NCI-H526 treated with DMSO at 0.1 percent for 48 hours (cell line): Measurements from ENCODE around the gene DNAH1.
A peak's percentile ranks its signal among the peaks of the same experiment; 100 is the strongest.

ENCODE experiments used
- DNase-seq: peaks from one replicate; lab custom pipeline; 2025; lab: John Stamatoyannopoulos, UW

DNAH1 gene

DNA sequence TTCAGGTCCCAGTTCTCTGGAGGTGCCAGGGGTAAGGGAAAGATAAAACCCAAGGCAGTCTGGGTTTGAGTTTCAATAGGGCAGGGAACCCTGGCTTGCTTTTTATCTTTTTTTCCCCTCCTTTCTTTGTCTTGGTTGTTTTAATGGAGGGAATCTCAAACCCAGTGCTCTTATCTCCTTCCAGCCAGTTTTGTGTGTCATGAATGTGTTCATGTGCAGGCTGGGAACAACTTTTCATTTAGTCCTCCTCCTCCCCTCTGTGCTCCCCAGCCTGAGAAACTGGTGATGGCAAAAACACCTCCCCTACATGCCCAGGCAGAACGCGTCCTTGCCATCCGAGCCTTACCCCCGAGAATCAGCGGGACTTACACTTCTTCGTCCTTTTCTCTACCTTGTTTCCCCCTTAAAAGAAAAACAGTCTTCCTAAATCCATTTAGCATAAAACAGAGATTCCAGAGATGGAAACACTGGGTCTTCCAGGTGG lies 117.9 kb downstream of the DNAH1 start:
- DNase-seq, result no peak

DNA sequence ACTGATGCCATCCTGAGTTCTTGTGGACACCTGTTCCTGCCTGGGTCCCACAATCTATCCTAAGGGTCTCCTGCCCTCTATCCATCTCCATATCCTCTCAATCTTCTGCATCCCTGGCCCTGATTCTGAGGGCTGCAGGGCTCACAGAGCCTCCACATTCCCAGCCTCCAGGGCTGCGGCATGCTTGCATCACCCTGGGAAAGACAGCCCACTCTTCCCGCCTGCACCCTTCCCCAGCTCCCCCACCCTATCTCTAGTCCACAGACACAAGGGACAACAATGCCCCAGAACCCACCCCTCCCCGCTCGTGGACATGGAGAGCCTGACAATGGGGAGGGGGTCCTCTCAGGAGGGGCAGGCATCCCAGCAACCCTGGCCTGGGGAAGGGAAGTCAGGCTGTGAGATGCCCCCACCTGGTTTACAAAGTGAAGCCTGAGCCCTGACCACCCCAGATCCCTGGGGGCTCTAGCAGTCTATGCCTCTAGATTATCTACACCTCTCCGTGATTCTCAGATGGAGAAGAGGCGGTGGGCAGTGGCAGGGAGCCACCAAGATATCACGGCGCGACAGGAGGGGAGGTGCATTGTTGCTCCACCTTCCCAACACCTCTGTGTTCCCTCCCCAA lies 118.5 kb downstream of the DNAH1 start:
- no peak for DNase-seq

DNA sequence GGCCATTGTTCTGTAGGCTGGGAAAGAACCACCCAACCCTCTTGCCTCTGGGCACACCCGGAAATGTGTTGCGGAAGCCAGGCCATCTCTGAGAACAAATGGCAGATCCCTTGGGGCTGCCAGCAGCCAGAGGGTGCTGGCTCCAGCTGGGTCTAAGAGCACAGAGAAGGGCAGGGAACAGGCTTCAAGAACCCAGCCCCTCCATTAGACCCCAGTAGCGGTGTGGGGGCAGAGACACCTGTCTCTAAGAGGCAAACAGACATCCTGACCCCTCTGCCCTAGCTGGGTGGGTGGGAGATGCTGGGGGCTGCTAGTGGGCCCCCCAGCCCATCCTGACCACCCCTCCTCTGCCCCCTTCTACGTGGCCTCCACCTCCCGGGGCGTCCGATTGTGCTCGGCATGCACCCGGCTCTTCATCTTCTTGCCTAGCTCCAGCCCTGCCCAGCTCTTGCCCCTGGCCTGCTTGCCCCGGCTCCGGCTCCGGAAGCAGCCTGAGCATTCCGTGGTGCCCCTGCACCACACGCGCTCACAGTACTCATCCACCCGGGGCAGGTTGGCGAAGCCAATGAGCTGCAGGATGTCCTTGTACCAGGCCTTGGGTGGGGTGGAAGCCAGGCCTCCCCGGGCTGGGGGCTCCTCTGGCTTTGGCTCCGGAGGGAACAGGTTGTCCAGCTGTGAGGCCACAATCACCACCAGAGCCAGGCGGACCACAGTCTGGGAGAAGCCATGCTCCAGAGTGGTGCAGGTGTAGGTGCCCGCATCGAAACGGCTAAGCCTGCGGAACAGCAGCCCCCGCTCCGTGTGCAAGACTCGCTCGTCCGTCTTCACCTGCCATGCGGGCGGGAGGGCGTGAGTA lies 119.4 kb downstream of the DNAH1 start:
- DNase-seq, result no peak

DNA sequence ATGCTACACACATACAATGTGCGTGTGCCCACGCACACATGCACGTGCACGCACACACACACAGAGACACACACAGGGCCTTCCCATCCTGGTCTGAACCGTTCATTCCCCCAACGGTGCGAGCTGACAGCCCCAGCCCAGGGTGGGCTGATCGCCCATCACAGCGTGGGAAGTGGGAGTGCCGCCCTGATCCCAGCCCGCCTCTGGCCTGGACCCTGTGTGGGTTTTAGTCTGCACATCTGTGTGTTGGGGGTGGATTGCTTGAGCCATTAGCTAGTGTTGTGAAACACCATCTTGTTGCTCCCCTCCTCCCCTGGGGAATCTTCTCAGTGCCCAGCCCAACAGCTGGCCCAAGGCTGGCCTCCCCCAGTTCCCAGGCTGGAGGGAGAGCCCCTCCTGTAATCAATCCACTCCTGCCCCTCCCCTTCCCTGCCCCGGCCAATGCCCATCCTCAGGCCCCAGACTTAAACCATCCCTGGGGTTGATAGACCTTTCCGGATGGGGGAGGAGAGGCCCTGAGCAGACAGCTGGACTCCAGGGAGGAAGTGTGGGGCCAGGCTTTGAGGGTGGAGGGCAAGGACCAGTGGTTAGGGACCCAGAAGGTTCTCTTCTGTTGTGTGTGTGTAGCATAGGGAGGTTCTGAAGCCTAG lies 120.5 kb downstream of the DNAH1 start:
- no peak for DNase-seq

DNA sequence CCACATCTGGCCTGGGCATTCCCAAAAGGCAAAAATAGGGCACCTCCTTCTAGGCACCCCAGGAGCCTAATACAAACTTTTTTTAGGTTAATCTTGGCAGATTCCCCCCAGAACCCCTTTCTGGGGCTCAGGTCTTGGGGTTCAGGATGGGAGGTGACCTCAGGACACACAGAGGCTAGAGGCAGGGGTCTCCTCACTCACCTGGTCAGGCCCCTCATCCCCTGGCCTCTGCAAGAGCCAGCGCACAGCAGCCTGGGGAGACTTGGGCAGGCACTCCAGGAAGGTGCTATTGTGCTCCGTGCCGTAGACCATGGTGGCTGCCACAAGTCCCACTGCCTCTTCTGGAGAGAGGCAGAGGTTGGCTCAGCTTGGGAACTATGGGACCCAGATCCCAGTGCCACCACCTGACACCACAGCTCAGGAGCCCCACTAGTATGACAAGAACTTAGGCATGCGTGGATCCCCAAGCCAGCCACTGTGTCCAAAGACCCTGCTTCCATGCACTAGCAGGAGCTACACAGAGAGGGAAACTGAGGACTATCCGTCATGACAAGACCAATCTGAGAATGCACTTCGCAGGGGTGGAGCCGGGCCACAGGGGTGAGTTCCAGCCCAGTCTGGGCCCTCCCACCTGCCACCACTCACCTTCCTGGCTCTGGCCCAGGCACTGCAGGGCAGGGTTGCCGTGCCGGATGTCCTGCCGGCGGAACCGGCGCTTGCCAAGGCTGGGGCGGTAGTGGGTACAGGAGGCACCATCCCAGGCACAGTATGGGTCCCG lies 121.4 kb downstream of the DNAH1 start:
- no peak for DNase-seq

DNA sequence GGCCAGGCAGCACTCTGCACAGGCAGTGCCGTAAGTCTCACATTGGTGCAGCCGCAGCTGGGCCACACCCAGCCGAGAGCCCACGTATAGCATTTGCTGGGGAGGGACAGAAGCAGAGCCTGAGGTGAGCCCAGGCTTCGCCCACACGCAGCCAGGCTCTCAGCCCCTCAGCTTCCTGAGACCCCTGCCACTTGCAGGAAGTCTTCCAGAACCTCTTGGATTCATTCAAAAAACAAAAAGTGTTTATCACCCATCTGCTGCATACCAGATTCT lies 121.9 kb downstream of the DNAH1 start:
- DNase-seq, result no peak

DNA sequence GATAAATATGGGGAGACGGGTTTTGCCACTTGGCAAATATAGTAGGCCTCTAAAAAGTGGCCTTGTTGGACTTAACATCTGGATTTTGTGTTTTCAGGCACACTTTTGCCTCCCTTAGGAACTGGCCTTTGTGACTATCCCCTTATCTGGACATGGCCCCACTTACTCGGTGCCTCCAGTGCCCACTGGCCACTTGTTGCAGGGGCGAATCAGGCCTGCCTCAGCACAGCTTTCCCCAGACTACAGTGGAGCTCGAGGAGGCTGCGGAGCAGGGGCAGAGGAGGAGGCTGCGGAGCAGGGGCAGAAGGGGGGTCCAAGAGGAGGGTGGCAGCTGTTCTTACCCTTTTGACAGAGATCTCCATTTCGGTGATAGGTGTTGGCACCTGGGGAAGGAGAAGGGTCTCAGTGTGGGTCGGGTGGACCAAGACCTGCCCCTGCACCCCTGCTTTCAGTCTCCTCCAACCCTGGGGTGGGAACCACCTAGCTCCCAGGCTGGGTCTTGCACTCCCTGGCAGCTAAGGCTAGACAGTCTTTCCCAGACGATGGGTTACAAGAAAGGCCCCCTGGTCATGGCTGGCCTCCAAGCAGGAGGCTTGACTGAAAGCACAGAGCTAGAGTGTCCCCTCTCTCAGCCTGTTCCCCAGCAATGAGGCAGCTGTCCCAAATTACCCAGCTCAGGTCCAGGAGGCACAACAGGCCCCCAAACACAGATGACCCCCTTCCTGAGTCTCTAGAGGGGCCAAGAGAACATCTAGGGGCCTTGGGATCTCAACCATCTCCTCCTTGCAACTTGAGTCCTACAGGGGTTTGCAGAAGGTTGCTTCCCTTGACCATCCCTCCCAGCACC lies 122.7 kb downstream of the DNAH1 start:
- no peak for DNase-seq

DNA sequence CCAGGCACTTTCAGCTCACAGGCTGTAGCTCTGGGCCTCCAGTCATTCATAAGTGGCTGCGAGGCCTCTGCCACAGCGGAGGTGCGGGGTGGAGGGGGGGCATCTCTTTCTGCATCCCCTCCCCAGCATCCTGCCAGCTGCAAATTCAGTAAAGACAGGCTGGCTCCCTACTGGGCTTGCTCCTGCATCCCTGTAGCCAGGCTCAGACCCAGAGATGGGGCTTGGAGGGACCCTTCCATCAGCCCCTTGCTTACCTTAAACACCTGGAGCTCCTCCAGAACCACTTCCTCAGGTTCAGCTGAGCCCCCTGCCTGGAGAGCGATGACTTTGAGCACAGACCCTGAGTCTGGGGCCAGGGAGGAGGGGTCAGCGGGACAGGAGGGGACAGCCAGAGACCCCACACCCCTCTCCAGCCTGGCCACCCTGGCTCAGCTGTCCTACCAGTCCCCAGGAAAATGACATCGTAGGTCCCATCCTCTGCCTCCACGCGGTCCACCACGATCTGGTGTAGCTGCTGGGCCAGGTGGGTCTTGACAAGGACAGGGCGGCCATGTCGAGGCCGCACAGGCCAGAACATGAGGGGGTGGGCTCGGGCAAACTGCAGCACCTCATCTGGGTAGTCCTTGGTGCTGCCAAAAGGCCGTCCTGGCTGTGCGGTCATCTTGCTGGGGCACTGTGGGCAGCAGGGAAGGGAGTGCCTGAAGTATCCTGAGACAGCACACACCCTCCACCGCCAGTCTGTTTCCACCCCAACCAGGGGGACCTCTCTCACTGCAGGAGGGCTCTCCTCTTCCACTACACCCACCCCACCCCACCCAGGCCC lies 123.5 kb downstream of the DNAH1 start:
- DNase-seq, result no peak

DNA sequence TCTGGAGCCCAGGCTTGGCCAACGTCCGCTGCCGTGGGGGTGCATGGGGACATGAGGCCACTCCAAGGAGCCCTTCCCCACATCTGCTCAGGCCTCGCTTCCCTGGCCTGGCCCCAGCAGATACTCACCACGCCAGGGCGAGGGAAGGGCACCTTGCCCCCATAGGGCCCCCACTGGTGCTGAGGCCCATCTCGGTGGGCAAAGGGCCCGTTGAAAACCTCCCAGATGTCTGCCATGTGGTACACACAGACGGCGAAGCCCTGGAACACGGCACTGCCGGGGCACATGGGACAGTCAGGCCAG lies 124.1 kb downstream of the DNAH1 start:
- no peak for DNase-seq

DNA sequence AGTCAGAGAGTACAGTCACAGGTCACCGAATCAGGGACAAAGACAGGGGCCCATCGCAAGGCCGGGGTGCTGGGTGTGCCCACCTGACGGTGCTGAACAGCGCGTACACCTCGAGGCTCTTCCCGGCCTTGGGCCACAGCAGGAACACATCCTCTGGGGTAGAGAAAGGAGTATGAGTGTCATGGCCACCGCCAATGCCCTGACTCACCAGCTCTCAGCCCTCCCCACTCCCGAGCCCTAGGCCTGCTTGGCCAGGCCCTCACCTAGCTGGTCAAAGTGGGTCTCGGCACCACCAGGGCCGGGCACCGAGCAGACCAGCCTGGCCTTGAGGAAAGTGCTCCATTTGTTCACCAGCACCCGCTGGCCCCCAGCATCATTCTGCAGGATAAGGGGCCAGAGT lies 124.6 kb downstream of the DNAH1 start:
- no peak for DNase-seq

DNA sequence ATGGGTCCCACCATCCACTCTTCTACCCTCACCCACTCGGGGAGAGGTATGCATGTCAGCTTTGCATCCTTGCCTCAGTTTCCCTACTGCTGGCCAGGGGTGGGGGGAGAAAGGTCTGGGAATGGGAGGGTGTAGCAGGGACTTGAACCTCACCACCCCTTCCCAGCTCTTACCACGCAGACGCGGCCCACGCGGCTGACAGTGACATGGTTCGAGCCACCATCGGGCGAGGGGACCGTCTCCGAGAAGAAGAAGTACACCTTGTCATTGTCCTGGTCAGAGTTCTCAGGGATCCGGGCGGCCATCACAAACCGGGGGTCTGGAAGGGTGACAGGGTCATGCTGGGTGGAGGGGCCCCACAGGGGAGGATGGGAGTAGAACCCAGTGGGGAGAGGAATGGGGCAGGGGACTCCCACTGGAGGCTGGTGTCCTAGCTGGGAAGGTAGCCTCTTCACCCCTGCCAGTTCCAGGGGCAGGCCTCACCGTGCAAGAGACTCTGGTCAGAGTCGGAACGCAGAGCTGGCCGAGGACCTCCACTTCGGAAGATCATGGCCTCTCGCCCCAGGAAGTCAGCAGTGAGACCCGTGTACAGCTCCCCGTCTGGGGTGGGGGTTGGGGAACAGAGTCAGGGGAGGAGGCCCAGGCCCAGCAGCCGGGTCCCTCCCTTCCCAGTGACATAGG lies 125.1 kb downstream of the DNAH1 start:
- DNase-seq, result no peak

DNA sequence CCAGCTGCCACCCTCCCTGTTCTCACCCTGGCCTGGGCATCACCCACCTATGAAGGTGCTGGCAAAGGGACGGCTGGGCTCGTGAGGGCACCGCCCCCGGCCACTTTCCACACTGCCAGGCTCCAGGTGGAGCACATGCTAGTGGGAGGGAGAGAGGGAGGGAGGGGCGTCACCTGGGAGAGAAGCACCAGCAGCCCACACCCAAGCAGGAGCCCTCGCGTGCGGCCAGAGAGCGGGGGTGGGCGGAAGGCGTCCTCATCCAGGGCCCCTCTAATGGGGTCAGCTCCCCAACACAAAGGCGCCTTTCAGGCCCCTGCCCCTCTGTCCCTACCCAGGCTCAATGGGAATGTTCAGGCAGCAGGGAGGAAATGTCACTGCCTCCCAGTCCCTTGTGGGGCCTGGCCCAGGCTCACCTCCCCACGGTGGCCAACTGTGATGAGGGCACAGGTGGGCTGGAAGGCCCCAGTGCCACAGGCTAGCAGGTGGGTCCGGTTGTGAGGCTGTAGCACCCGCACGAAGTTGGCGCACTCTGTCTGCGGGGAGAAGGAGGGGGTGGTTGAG lies 125.7 kb downstream of the DNAH1 start:
- no peak for DNase-seq

DNA sequence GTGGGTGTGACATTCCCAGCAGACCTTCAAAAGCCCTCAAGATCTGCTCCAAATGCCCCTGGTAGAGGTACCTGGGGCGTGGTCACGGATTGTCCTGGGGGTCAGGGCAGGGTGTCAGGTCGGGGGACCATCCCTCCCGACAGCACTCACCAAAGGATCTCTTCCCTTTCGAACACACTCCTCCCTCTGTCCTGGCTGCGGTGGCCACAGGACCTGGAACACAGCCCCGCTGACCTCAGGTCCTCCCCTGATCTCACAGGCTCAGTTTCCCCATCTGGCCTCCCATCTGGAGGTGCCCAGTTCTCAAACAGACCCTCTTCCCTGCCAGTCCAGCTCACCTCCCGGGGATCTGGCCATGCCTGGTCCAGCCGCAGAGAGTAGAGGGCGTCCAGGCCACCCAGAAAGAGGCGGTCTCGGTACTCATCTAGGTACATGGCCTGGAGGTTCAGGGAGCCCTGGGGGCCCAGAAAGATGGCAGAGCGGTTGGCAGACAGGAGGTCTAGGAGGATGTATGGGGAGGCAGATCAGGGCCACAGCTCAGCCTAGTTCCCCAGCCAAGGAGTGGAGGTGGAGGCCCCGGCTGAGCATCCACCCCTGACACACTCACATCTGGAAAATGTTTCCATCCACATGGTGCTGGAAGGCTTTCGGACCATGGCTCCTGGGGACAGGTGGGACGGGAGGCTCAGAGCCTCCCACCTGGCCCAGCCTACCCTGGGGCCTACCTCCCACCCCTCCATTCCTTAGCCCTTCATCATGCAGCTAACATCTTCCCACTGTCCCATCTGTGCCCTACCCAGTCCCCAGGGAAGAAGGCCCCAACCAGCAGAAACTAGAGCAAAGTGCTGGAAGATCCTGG lies 126.5 kb downstream of the DNAH1 start:
- DNase-seq, result no peak

DNA sequence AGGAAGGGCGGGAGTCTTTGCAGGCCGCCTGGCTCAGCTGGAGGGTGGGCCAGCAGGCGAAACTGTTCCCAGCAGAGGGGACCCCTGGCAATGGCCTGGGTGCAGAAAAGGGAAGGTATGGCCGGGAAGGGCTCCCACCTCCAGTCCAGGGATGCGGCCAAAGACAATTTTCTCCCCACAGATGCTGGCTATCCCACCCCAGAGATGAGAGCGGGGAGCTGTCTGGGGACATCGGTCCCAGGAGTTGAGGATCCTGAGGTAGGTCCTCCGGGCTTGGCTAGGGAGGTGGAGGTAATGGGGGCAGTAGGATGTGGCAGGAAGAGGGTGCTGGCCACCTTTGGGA lies 127.1 kb downstream of the DNAH1 start:
- DNase-seq, result no peak

DNA sequence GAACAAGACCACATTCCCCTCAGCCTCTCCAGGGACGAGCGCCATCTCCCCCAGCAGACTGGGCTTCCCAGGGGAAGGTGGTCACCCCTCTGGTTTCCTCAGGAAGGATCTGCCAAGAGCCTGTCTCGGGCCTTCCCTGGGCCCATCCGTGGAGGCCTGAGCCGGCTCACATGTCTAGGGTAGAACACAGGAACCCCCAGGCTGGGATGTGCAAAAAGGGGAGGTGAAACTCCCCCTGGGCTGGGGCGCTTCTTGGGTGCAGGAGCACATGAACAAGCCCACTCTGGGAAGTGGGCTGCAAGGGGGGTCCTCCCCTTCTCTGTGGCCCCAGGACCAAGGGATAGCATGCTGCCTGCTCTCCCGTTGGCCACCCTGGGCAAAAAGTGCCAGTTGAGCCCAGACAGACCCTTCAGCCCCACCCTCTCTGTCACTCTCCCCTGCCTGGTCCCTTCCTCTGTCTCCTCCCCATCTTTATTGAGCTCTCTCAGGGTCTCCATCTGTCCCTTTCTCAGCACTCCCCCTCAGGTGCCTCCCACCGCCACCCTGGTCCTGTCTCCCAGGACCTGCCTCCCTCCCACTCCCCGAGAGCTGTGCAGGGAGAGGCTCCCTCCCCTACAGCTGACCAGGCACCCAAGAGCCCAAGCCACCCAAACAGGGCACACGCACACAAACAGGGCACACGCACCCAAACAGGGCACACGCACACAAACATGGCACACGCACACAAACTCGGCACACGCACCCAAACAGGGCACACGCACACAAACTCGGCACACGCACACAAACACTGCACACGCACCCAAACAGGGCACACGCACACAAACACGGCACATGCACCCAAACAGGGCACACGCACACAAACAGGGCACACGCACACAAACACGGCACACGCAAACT lies 127.9 kb downstream of the DNAH1 start:
- DNase-seq, result no peak

DNA sequence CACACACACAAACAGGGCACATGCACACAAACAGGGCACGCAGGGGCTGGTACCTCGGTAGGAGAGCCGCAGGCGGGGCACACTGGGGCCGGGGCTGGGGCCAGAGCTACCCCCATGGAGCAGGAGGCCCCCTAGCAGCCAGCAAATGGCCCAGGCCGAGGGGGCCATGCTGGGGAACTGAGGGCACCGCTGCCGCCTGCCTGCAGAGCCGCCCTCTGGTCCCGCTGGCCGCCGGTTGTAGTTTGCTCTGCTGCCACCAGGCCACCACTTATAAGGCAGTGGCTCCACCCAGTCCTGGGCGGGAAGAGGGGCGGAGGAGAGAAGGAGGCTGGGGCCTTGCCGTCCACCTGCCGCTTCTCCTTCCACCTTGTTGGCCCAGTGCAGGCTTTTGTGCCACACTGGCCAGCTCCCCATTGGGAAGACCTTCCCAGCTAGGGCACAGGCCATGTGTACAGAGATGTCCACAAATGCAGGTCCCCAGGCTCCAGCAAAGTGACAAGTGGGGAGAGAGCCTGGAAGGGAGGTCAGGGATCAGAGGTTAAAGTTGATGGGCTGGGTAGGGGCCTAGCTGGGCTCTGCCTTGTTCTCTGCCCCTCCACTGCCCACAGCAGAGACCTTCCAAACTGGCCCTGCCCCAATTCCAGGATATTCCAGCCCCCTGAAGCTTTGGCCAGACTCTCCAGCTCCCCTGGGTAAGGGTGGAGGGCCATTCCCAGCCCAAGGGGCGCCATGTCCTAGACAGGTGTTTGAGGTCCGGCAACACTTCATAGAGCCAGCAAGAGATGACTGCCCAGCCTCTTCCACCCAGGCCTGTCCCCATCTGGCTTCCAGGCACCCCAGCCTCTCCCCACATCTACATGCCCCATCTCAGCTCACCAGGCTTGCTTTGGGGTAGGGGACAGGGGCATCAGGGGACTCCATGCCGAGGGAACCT lies 129.0 kb downstream of the DNAH1 start, which contains the start of gene SEMA3G:
Gene SEMA3G (minus strand): TSS at position 244 of the 934 bp plus-strand sequence. CDS start 76 bp downstream, at position 168.
- peak; percentile 72 for DNase-seq

DNA sequence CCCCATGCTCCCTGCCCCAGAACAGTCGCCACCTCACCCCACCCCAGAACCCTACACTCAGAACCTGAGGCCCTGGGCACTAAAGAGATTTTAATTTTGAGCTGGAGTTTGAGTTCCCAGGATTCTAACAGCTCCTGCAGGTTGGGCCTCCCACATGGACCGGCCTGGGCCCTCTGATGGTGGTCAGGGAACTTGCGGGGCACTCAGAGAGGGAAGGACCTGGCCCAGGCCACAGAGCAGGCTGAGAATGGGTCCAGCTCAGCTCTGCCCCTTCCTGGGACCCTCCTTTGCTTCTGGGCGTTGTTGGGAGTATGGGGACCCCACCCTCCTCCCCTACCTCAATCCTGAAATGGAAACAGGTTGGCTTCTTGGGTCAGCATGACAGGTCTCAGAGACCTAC lies 129.9 kb downstream of the DNAH1 start:
- DNase-seq, result no peak
